HUES64 (cell line): ENCODE results near the gene COPS3.
"Not testable (repeated sequence)": the region's sequence is repeated elsewhere in the genome, so short reads cannot be mapped to it uniquely, and the experiment has no call there.

Experiments used
- H3K27ac ChIP-seq: 2 replicates; pipeline ENCODE4 v1.7.0; 2013; ENCODE audit warnings: low read depth, low read length, inconsistent platforms
- H3K27me3 ChIP-seq: 2 replicates; pipeline ENCODE4 v1.6.1; 2013; ENCODE audit warnings: mild to moderate bottlenecking, low read length; ENCODE audit not compliant: insufficient read depth
- H3K36me3 ChIP-seq: 2 replicates; pipeline ENCODE4 v1.6.1; 2013; ENCODE audit warnings: mild to moderate bottlenecking, low read length; ENCODE audit not compliant: insufficient read depth
- H3K4me1 ChIP-seq: 2 replicates; pipeline ENCODE4 v1.6.1; 2013; ENCODE audit warnings: mild to moderate bottlenecking, low read length, moderate library complexity; ENCODE audit not compliant: insufficient read depth
- H3K4me3 ChIP-seq: 2 replicates; pipeline ENCODE4 v1.5.1; 2013; ENCODE audit warnings: mild to moderate bottlenecking, low read length, moderate library complexity
- H3K9ac ChIP-seq: 2 replicates; pipeline ENCODE4 v1.6.1; 2013; ENCODE audit warnings: mild to moderate bottlenecking, low read depth, low read length
- H3K9me3 ChIP-seq: 2 replicates; pipeline ENCODE4 v1.6.1; 2013; ENCODE audit warnings: low read depth, low read length; ENCODE audit not compliant: insufficient read depth
- WGBS: fragments of 150-250, 120-280 bp; methylation state at CpG from one replicate; pipeline ENCODE4 v1.1.7; 2013; ENCODE audit warnings: missing lambda C conversion rate; 5-methylcytosine and 5-hydroxymethylcytosine counted together

The COPS3 gene

GRCh38 chr17:17300624-17301568 lies 19.9 kb upstream of the COPS3 start:
- peak overlapping the region; percentile 54 for H3K9ac ChIP-seq

DNA sequence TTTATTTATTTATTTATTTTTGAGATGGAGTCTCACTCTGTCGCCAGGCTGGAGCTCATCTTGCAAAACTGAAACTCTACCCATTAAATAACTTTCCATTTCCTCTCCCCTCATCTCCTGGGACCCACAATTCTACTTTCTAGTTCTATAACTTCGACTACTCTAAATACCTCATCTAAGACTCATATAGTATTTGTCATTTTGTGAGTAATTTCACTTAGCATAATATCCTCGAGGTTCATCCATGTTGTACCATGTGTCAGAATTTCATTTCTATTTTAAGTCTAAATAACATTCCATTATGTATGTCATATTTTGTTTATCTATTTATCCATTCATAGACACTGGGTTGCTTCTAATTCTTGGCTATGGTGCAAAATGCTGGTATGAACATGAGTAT lies 17.1 kb upstream of the COPS3 start:
- no peaks in the 10 kb centered on the region for H3K36me3 ChIP-seq
- no peak overlapping the region for H3K4me3 ChIP-seq
- WGBS, result 66% methylated on average over 2 of the region's 3 CpGs
- no peaks in the 10 kb centered on the region for H3K9me3 ChIP-seq
- peaks cover 4% of the 10 kb centered on the region; the same call in 1 of the 2 replicates for H3K4me1 ChIP-seq
- no peak overlapping the region for H3K27ac ChIP-seq
- no peak overlapping the region for H3K9ac ChIP-seq
- no peaks in the 10 kb centered on the region for H3K27me3 ChIP-seq

More at GRCh38 chr17:17300624-17301568, 19.9 kb upstream of the COPS3 start:
- H3K27me3 ChIP-seq, result peaks cover 12% of the 10 kb centered on the region
- H3K27ac ChIP-seq, result peak overlapping the region; percentile 75
- H3K36me3 ChIP-seq, result no peaks in the 10 kb centered on the region
- H3K4me3 ChIP-seq, result peak overlapping the region; percentile 75
- WGBS, result 2% methylated on average over 35 of the region's 35 CpGs
- no peaks in the 10 kb centered on the region for H3K9me3 ChIP-seq
- peaks cover 4% of the 10 kb centered on the region; the same call in 1 of the 2 replicates for H3K4me1 ChIP-seq

- Histone ChIP-seq H3K9ac (no peak overlapping the region), H3K9me3 (no peaks in the 10 kb centered on the region), H3K36me3 (no peaks in the 10 kb centered on the region), H3K27me3 (no peaks in the 10 kb centered on the region), H3K4me3 (no peak overlapping the region), H3K4me1 (peaks cover 4% of the 10 kb centered on the region; the same call in 1 of the 2 replicates), H3K27ac (no peak overlapping the region)
- WGBS, result over 99% methylated on average over 3 of the region's 3 CpGs
Measured at GRCh38 chr17:17297217-17297616, 16.2 kb upstream of the COPS3 start.

DNA sequence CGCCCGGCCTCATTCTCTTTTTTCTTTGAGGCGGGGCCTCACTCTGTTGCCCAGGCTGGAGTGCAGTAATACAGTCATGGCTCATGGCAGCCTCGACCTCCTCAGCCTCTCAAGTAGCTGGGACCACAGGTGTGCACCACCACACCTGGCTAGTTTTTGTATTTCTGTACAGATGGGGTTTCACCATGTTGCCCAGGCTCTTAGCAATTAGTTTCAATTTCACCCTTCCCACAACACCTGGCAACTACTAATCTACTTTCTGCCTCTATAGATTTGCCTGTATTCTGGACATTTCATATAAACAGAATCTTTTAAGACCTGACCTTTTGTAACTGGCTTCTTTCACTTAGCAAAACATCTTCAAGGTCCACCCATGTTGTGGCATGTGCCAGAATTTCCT lies 14.1 kb upstream of the COPS3 start:
- H3K9me3 ChIP-seq, result no peaks in the 10 kb centered on the region
- no peak overlapping the region for H3K4me3 ChIP-seq
- H3K9ac ChIP-seq, result no peak overlapping the region
- no peak overlapping the region for H3K27ac ChIP-seq
- 96% methylated on average over 4 of the region's 4 CpGs for whole genome bisulfite sequencing
- H3K4me1 ChIP-seq, result peaks cover 4% of the 10 kb centered on the region; the same call in 1 of the 2 replicates
- H3K36me3 ChIP-seq, result no peaks in the 10 kb centered on the region
- H3K27me3 ChIP-seq, result no peaks in the 10 kb centered on the region

DNA sequence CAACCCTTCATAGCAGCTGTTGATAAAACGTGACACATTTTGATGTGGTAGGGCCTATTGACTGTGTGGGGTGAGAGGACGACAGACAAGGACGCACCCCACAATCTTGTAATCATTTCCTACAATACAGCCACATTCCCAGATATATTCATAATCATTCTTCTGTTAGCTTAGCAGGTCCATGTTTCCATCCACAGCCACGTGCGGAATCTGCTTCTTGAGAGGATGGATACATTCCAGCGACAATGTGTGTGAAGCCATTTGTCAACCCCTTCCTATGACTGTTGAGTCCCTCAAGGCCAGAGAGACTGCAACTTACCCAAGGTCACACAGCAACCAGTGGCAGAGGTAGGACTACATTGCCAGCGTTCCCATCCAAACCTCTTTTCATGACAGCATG lies 8.7 kb upstream of the COPS3 start:
- 85% methylated on average over 7 of the region's 7 CpGs for WGBS

DNA sequence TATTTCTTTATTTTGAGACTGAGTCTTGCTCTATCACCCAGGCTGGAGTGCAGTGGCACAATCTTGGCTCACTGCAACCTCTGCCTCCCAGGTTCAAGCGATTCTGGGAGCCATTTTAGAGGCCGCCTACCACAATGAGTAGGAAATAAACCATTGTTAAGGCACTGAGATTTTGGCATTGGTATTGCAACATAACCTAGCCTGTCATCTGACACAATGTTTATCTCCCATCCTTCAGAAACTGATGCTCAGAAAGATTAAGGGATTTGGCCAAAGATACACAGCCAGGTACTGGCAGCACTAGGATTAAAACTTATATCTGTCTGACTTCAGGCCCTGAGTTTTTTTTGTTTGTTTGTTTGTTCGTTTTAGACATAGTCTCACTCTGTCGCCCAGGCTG lies 8.0 kb upstream of the COPS3 start:
- H3K4me3 ChIP-seq, result no peak overlapping the region
- no peak overlapping the region for H3K27ac ChIP-seq
- no peak overlapping the region for H3K9ac ChIP-seq
- no peaks in the 10 kb centered on the region for H3K36me3 ChIP-seq
- no peaks in the 10 kb centered on the region for H3K4me1 ChIP-seq
- no peaks in the 10 kb centered on the region for H3K9me3 ChIP-seq
- WGBS, result 98% methylated on average over 4 of the region's 4 CpGs
- H3K27me3 ChIP-seq, result no peaks in the 10 kb centered on the region

More for the DNA sequence above, 8.7 kb upstream of the COPS3 start:
- H3K27me3 ChIP-seq, result no peaks in the 10 kb centered on the region
- H3K4me3 ChIP-seq, result no peak overlapping the region
- H3K4me1 ChIP-seq, result no peaks in the 10 kb centered on the region
- no peak overlapping the region for H3K9ac ChIP-seq
- H3K27ac ChIP-seq, result no peak overlapping the region
- H3K36me3 ChIP-seq, result no peaks in the 10 kb centered on the region
- no peaks in the 10 kb centered on the region for H3K9me3 ChIP-seq

GRCh38 chr17:17285951-17286350 lies 4.9 kb upstream of the COPS3 start:
- Histone ChIP-seq H3K4me3 (no peak overlapping the region), H3K4me1 (peaks cover 4% of the 10 kb centered on the region; the same call in 1 of the 2 replicates), H3K9ac (no peak overlapping the region), H3K27me3 (no peaks in the 10 kb centered on the region), H3K9me3 (no peaks in the 10 kb centered on the region), H3K27ac (no peak overlapping the region), H3K36me3 (no peaks in the 10 kb centered on the region)
- 93% methylated on average over 5 of the region's 5 CpGs for WGBS

DNA sequence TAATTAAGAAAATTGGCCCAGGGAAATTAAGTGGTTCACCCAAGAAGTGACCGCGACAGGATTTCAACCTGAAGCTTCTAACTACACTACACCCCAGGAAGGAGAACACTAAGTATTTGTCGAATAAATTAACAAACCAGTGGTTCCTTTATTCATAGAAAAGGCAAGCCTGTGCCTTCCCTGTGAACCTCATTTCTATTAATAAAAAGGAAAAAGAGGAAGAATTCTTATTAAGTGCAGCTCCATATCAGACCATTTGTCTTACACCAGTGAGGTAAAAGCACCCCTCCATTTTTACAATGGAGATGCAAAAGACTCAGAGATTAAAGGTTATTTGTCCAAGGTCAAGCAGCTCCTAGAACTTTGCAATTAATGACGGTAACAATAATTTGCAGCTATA lies 1.7 kb downstream of the COPS3 start:
- 98% methylated on average over 4 of the region's 4 CpGs for WGBS

GRCh38 chr17:17277431-17277830 lies 3.6 kb downstream of the COPS3 start:
- peaks cover 11% of the 10 kb centered on the region for H3K4me1 ChIP-seq
- not testable (repeated sequence) for H3K9me3 ChIP-seq, H3K4me3 ChIP-seq, H3K27ac ChIP-seq, H3K9ac ChIP-seq, H3K27me3 ChIP-seq
- peaks cover 42% of the 10 kb centered on the region for H3K36me3 ChIP-seq
- 93% methylated on average over 5 of the region's 5 CpGs for WGBS

More for the DNA sequence above, 1.7 kb downstream of the COPS3 start:
- H3K27me3 ChIP-seq, result no peaks in the 10 kb centered on the region
- peaks cover 11% of the 10 kb centered on the region for H3K4me1 ChIP-seq
- H3K27ac ChIP-seq, result no peak overlapping the region
- H3K9ac ChIP-seq, result peak overlapping the region; percentile 98; the same call in 1 of the 2 replicates
- no peaks in the 10 kb centered on the region for H3K9me3 ChIP-seq
- peaks cover 23% of the 10 kb centered on the region for H3K36me3 ChIP-seq
- peak overlapping the region; percentile 78 for H3K4me3 ChIP-seq

DNA sequence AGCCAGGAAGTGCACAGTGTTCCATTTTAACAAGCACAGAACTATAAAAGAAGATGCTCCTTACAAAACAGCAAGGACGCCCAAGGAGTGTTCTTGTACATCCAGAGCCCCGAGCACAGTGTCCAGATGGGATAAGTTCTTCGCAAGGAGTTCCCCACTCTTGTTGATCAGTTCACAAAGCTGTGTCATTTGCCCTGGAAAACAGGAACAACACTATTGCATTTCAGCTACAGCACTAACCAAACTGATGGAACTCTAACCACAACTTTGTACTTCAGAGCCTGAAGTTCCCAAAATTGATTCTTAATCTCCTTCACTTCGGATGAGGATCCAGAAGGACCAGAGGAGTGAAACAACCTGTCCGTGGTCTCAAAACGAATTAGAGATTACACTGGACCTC lies 5.1 kb downstream of the COPS3 start:
- Histone ChIP-seq H3K9me3 (no peaks in the 10 kb centered on the region), H3K4me3 (no peak overlapping the region), H3K27me3 (no peaks in the 10 kb centered on the region), H3K9ac (no peak overlapping the region), H3K36me3 (peaks cover 49% of the 10 kb centered on the region), H3K27ac (no peak overlapping the region), H3K4me1 (peaks cover 7% of the 10 kb centered on the region)
- WGBS, result 95% methylated on average over 6 of the region's 6 CpGs

DNA sequence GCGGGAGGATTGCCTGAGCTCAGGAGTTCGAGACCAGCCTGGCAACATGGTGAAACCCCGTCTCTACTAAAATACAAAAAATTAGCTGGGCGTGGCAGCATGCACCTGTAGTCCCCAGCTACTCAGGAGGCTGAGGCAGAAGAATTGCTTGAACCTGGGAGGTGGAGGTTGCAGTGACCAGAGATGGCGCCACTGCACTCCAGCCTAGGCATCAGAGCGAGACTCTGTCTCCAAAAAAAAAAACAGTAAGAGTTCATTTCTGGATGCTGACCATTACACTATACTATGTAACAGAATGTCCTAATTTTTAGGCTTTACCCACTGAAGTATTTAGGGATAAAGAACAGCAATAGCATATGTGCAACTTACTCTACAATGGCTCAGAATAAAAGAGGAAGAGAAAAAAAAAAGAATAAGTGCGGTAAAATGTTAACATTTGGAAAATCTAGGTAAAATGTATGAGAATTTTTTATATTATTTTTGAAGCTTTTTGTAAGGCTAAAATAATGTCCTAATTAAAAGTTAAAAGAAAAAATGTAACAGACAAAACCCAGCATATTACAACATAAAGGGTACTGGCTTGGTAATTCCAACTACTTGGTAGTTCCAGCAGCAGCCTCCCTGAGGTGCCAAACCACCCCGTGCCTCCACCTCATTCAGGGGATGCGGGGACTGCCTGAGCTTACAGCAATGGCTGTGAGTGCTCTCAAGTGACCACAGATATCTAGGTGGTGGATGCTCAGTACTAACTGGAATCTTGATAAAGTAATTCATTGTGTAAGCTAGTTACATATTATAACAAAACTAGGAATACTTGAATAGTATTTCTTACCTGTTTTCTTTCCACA lies 10.9 kb downstream of the COPS3 start:
- Histone ChIP-seq H3K27ac (no peak overlapping the region), H3K4me3 (no peak overlapping the region), H3K9ac (no peak overlapping the region), H3K36me3 (peaks cover 87% of the 10 kb centered on the region), H3K9me3 (no peaks in the 10 kb centered on the region), H3K27me3 (no peaks in the 10 kb centered on the region), H3K4me1 (no peaks in the 10 kb centered on the region)
- WGBS, result 86% methylated on average over 9 of the region's 9 CpGs
